GM23338 (cell line): ENCODE results near the gene CTDNEP1. TPM values are rescaled to one million over a fixed set of nuclear protein-coding genes. Genes with fewer than 3 reads are reported as not detected.

Source experiments
- ATAC-seq: fragments of 200-7000 bp; cut with Tn5 transposase; 3 replicates; pipeline ENCODE4 v1.9.1; 2020
- DNase-seq: peaks from one replicate; pipeline ENCODE4 v3.0.0-alpha.2; 2015; ENCODE audit warnings: low spot score
- H2AFZ ChIP-seq: fragments of 200-600 bp; sonication (generic); 2 replicates; pipeline ENCODE4 v1.8.0; 2016; ENCODE audit warnings: antibody characterized with exemption, mild to moderate bottlenecking, moderate library complexity
- H3F3A ChIP-seq: fragments of 200-600 bp; sonication (generic); replicated peaks from 2 replicates; pipeline ENCODE4 v1.8.0; 2017; ENCODE audit warnings: antibody characterized with exemption, mixed run types, low read depth
- H3K27ac ChIP-seq: fragments of 200-600 bp; sonication (generic); 2 replicates; pipeline ENCODE4 v1.6.1; 2016; ENCODE audit warnings: low read depth
- H3K27me3 ChIP-seq: fragments of 200-600 bp; sonication (generic); 2 replicates; pipeline ENCODE4 v1.8.0; 2016; ENCODE audit warnings: mild to moderate bottlenecking, mixed run types, moderate library complexity; ENCODE audit not compliant: insufficient read depth
- H3K36me3 ChIP-seq: fragments of 200-600 bp; sonication (generic); 2 replicates; pipeline ENCODE4 v1.8.0; 2016; ENCODE audit warnings: mild to moderate bottlenecking; ENCODE audit not compliant: insufficient read depth
- H3K4me1 ChIP-seq: fragments of 200-600 bp; sonication (generic); 2 replicates; pipeline ENCODE4 v1.8.0; 2016; ENCODE audit warnings: mild to moderate bottlenecking, moderate library complexity; ENCODE audit not compliant: insufficient read depth
- H3K4me2 ChIP-seq: fragments of 200-600 bp; sonication (generic); 2 replicates; pipeline ENCODE4 v1.7.1; 2017; ENCODE audit warnings: mixed run types
- H3K4me3 ChIP-seq: fragments of 200-600 bp; sonication (generic); 2 replicates; pipeline ENCODE4 v1.6.1; 2016; ENCODE audit warnings: mixed run types
- H3K79me2 ChIP-seq: fragments of 200-600 bp; sonication (generic); replicated peaks from 2 replicates; pipeline ENCODE4 v1.8.0; 2017; ENCODE audit warnings: mild to moderate bottlenecking; ENCODE audit not compliant: insufficient read depth
- H3K9me2 ChIP-seq: fragments of 200-600 bp; sonication (generic); 2 replicates; pipeline ENCODE4 v1.8.0; 2017; ENCODE audit not compliant: insufficient read depth
- H4K20me1 ChIP-seq: fragments of 200-600 bp; sonication (generic); replicated peaks from 2 replicates; pipeline ENCODE4 v1.8.0; 2017; ENCODE audit warnings: mild to moderate bottlenecking; ENCODE audit not compliant: insufficient read depth
- H3K27ac Mint-ChIP-seq: 2 replicates; pipeline ENCODE4 v1.8.0; 2020; ENCODE audit warnings: inconsistent platforms, mild to moderate bottlenecking, moderate library complexity, mixed read lengths
- H3K27me3 Mint-ChIP-seq: 3 replicates; pipeline ENCODE4 v1.8.0; 2022; ENCODE audit warnings: low read depth, mild to moderate bottlenecking, moderate library complexity, mixed read lengths, inconsistent platforms; ENCODE audit not compliant: insufficient read depth, poor library complexity
- H3K36me3 Mint-ChIP-seq: 3 replicates; pipeline ENCODE4 v1.8.0; 2021; ENCODE audit warnings: low read depth, mild to moderate bottlenecking, inconsistent platforms, moderate library complexity, mixed read lengths
- H3K4me1 Mint-ChIP-seq: 3 replicates; pipeline ENCODE4 v1.8.0; 2020; ENCODE audit warnings: mild to moderate bottlenecking, inconsistent platforms, mixed read lengths
- H3K4me3 Mint-ChIP-seq: 3 replicates; pipeline ENCODE4 v1.8.0; 2021; ENCODE audit warnings: moderate library complexity, mild to moderate bottlenecking, inconsistent platforms, mixed read lengths
- H3K9me3 Mint-ChIP-seq: 3 replicates; pipeline ENCODE4 v1.8.0; 2020; ENCODE audit warnings: moderate library complexity, mild to moderate bottlenecking, inconsistent platforms, mixed read lengths
- CREB1 ChIP-seq: fragments of 250-450 bp; sonication (Bioruptor Pico); IDR thresholded peaks from 2 replicates; pipeline ENCODE4 v1.5.0; 2020; ENCODE audit warnings: low read depth, mild to moderate bottlenecking, moderate library complexity
- EZH2 ChIP-seq: fragments of 200-600 bp; sonication (generic); IDR thresholded peaks from one replicate; pipeline ENCODE4 v1.8.0; 2017; ENCODE audit warnings: antibody characterized with exemption, mild to moderate bottlenecking, low read depth; ENCODE audit not compliant: unreplicated experiment
- EZH2phosphoT487 ChIP-seq: fragments of 200-600 bp; sonication (generic); IDR thresholded peaks from one replicate; pipeline ENCODE4 v1.8.1; 2018; ENCODE audit warnings: antibody characterized with exemption; ENCODE audit not compliant: unreplicated experiment
- JUNB ChIP-seq: IDR thresholded peaks from one replicate; pipeline ENCODE4 v1.6.1; 2016; ENCODE audit warnings: antibody characterized with exemption; ENCODE audit not compliant: unreplicated experiment
- NANOG ChIP-seq: IDR thresholded peaks from 2 replicates; pipeline ENCODE4 v1.6.1; 2016; ENCODE audit warnings: antibody characterized with exemption, borderline replicate concordance
- POLR2AphosphoS5 ChIP-seq: IDR thresholded peaks from 2 replicates; pipeline ENCODE4 v1.6.1; 2016; ENCODE audit warnings: antibody characterized with exemption, low read depth
- STAT1 ChIP-seq: IDR thresholded peaks from one replicate; pipeline ENCODE4 v1.6.1; 2016; ENCODE audit warnings: antibody characterized with exemption; ENCODE audit not compliant: unreplicated experiment
- ZNF331 ChIP-seq: fragments of 250-450 bp; sonication (Bioruptor Pico); IDR thresholded peaks from 2 replicates; pipeline ENCODE4 v1.5.0; 2020; ENCODE audit warnings: low read depth, mild to moderate bottlenecking, moderate library complexity
- polyA plus RNA-seq: library from polyadenylated mRNA; unstranded; fragments of >200 nt; fragmentation: Nextera tagmentation; extraction: Ambion mirVana; gene quantifications from 2 replicates; pipeline ENCODE4 v1.2.1, GENCODE V29; 2016
- total RNA-seq: library from RNA; depleted of rRNA; stranded (reverse); fragments of >200 nt; shearing (Covaris generic); gene quantifications from 2 replicates; pipeline ENCODE4 v1.2.3, GENCODE V29; 2014
- TF ChIP-seq, protein P1 (sequence below): IDR thresholded peaks from one replicate; pipeline ENCODE4 v1.6.1; 2018; ENCODE audit warnings: antibody characterized with exemption; ENCODE audit not compliant: unreplicated experiment
- TF ChIP-seq, protein P2 (sequence below): IDR thresholded peaks from 2 replicates; pipeline ENCODE4 v1.6.1; 2016; ENCODE audit warnings: antibody characterized with exemption
- TF ChIP-seq, protein P3 (sequence below), 2 experiments: fragments of 200-600 bp in 1 of 2; sonication (generic) in 1 of 2; conservative IDR thresholded peaks; 2 replicates each; pipeline versions ENCODE4 v1.5.1 to v1.6.1; 2016 to 2017; ENCODE audit warnings: antibody characterized with exemption in 2 of 2, low read depth in 2 of 2, mild to moderate bottlenecking in 2 of 2, moderate library complexity in 1 of 2

The CTDNEP1 gene
- total and polyA plus RNA-seq, 2 experiments from 2014 or later, result 48.1 to 93.4 TPM

DNA sequence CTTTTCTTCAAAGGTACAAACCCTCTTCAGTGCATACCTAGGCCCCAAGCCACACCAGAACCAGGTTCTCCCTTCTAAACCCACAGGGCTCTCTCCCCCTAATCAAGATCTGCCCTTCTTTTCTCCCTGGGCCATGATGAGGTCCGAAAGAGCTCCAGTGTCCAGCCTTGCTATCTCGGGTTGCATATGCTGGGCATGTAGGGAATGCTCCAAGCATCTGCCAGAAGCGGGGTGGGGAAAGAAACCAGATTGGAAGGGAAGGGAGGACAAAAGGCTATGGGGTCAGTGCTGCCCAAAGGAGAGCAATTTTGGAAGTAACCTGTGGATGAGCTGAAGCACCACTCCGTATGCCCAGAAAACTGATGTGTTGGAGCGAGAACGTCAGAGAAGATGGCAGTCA, 2.3 kb downstream of the CTDNEP1 start:
- Histone ChIP-seq H3K9me2 (no peaks in the 10 kb centered on the region), H4K20me1 (peaks cover 26% of the 10 kb centered on the region), H2AFZ (no peak overlapping the region), H3F3A (peaks cover 24% of the 10 kb centered on the region), H3K27me3 (no peaks in the 10 kb centered on the region), H3K4me2 (0 out of 2 replicates have a peak overlapping the region, but pooled peaks have one; percentile 26), H3K4me3 (no peak overlapping the region), H3K27ac (no peak overlapping the region), H3K4me1 (peaks cover 23% of the 10 kb centered on the region), H3K36me3 (peaks cover 9% of the 10 kb centered on the region; the same call in 1 of the 2 replicates), H3K79me2 (peaks cover 67% of the 10 kb centered on the region)
- Mint-ChIP-seq H3K9me3 (peaks cover 3% of the 10 kb centered on the region; the same call in 2 of the 3 replicates), H3K4me3 (peak overlapping the region; percentile 91; the same call in 2 of the 3 replicates), H3K4me1 (peaks cover 40% of the 10 kb centered on the region), H3K27me3 (peaks cover 10% of the 10 kb centered on the region), H3K27ac (peak overlapping the region; percentile 49; the same call in 1 of the 2 replicates), H3K36me3 (peaks cover 40% of the 10 kb centered on the region)
- ATAC-seq (no peak), DNase-seq (no peak)
- TF ChIP-seq ZNF331 (CRISPR knock-in tag) (no peak), JUNB (no peak), NANOG (no peak), EZH2phosphoT487 (no peak), STAT1 (no peak), CREB1 (CRISPR knock-in tag) (no peak)
- TF ChIP-seq, protein P1, sequence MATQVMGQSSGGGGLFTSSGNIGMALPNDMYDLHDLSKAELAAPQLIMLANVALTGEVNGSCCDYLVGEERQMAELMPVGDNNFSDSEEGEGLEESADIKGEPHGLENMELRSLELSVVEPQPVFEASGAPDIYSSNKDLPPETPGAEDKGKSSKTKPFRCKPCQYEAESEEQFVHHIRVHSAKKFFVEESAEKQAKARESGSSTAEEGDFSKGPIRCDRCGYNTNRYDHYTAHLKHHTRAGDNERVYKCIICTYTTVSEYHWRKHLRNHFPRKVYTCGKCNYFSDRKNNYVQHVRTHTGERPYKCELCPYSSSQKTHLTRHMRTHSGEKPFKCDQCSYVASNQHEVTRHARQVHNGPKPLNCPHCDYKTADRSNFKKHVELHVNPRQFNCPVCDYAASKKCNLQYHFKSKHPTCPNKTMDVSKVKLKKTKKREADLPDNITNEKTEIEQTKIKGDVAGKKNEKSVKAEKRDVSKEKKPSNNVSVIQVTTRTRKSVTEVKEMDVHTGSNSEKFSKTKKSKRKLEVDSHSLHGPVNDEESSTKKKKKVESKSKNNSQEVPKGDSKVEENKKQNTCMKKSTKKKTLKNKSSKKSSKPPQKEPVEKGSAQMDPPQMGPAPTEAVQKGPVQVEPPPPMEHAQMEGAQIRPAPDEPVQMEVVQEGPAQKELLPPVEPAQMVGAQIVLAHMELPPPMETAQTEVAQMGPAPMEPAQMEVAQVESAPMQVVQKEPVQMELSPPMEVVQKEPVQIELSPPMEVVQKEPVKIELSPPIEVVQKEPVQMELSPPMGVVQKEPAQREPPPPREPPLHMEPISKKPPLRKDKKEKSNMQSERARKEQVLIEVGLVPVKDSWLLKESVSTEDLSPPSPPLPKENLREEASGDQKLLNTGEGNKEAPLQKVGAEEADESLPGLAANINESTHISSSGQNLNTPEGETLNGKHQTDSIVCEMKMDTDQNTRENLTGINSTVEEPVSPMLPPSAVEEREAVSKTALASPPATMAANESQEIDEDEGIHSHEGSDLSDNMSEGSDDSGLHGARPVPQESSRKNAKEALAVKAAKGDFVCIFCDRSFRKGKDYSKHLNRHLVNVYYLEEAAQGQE, result no peak

DNA sequence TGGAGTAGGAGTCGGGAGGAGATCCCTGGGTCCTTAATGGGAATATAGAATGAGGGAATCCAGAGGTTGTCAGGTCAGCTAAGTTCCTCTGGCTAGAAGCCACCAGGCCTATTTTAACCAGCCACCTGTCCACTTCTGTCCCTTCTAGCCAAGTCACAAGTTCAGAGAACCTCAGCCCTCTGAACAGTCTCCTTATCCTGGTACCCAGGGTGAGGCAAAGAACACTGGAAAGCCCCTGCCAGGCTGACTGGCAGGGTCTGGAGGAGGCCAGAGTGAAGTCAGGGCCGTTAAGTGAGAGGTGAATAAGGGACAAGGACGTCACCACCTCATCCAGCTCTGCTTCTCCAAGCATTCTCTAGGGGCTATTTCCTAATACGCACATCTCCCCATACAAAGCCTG, 2.7 kb downstream of the CTDNEP1 start:
- Histone ChIP-seq H3K27ac (no peak overlapping the region), H3K4me2 (no peak overlapping the region), H3K36me3 (peaks cover 10% of the 10 kb centered on the region; the same call in 1 of the 2 replicates), H2AFZ (no peak overlapping the region), H3K9me2 (no peaks in the 10 kb centered on the region), H4K20me1 (peaks cover 26% of the 10 kb centered on the region), H3F3A (peaks cover 24% of the 10 kb centered on the region), H3K4me3 (no peak overlapping the region), H3K4me1 (peaks cover 23% of the 10 kb centered on the region), H3K27me3 (no peaks in the 10 kb centered on the region), H3K79me2 (peaks cover 63% of the 10 kb centered on the region)
- peak overlapping the region; percentile 33; the same call in 1 of the 3 replicates for H3K4me3 Mint-ChIP-seq
- ATAC-seq (no peak), DNase-seq (no peak)
- peaks cover 3% of the 10 kb centered on the region; the same call in 2 of the 3 replicates for H3K9me3 Mint-ChIP-seq
- H3K27me3 Mint-ChIP-seq, result peaks cover 10% of the 10 kb centered on the region
- peaks cover 40% of the 10 kb centered on the region for H3K4me1 Mint-ChIP-seq
- H3K36me3 Mint-ChIP-seq, result peaks cover 40% of the 10 kb centered on the region
- peak overlapping the region; percentile 56; the same call in 1 of the 2 replicates for H3K27ac Mint-ChIP-seq
- TF ChIP-seq, protein P2, sequence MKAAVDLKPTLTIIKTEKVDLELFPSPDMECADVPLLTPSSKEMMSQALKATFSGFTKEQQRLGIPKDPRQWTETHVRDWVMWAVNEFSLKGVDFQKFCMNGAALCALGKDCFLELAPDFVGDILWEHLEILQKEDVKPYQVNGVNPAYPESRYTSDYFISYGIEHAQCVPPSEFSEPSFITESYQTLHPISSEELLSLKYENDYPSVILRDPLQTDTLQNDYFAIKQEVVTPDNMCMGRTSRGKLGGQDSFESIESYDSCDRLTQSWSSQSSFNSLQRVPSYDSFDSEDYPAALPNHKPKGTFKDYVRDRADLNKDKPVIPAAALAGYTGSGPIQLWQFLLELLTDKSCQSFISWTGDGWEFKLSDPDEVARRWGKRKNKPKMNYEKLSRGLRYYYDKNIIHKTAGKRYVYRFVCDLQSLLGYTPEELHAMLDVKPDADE, result no peak
- TF ChIP-seq, protein P3, sequence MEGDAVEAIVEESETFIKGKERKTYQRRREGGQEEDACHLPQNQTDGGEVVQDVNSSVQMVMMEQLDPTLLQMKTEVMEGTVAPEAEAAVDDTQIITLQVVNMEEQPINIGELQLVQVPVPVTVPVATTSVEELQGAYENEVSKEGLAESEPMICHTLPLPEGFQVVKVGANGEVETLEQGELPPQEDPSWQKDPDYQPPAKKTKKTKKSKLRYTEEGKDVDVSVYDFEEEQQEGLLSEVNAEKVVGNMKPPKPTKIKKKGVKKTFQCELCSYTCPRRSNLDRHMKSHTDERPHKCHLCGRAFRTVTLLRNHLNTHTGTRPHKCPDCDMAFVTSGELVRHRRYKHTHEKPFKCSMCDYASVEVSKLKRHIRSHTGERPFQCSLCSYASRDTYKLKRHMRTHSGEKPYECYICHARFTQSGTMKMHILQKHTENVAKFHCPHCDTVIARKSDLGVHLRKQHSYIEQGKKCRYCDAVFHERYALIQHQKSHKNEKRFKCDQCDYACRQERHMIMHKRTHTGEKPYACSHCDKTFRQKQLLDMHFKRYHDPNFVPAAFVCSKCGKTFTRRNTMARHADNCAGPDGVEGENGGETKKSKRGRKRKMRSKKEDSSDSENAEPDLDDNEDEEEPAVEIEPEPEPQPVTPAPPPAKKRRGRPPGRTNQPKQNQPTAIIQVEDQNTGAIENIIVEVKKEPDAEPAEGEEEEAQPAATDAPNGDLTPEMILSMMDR (conservative IDR thresholded peaks at IDR 0.05; ENCODE audit: low read depth in 2 of 2), result no peak
- TF ChIP-seq STAT1 (no peak), POLR2AphosphoS5 (no peak), JUNB (no peak), EZH2 (no peak)
- TF ChIP-seq, protein P1, result no peak
